ENCODE results near the gene RAVER2.
"Not testable (repeated sequence)": the region's sequence is repeated elsewhere in the genome, so short reads cannot be mapped to it uniquely, and the experiment has no call there.

RAVER2 gene

GRCh38 chr1:64766429-64766828, 21.6 kb downstream of the RAVER2 start:
- no peak overlapping the region for H3K4me2 ChIP-seq (ENCODE audit: low read length)
- H3K9me3 ChIP-seq (ENCODE audit: low read length), result 0 out of 2 replicates have a peak, but pooled peaks cover 4% of the 10 kb centered on the region
- no peaks in the 10 kb centered on the region for H3K79me2 ChIP-seq (ENCODE audit: insufficient read depth, low read length)
- H3K4me1 ChIP-seq (ENCODE audit: insufficient read depth, low read length, severe bottlenecking), result no peaks in the 10 kb centered on the region
- H3K9me2 ChIP-seq (ENCODE audit: low read depth, low read length), result no peaks in the 10 kb centered on the region
- no peaks in the 10 kb centered on the region for H3K27me3 ChIP-seq (ENCODE audit: insufficient read depth, low read length)
- no peaks in the 10 kb centered on the region for H4K20me1 ChIP-seq (ENCODE audit: insufficient read depth, low read length)
- no peak for TF ChIP-seq EZH2 (IDR thresholded peaks at IDR 0.05; ENCODE audit: borderline replicate concordance, low read length)
- TF ChIP-seq, protein P1, sequence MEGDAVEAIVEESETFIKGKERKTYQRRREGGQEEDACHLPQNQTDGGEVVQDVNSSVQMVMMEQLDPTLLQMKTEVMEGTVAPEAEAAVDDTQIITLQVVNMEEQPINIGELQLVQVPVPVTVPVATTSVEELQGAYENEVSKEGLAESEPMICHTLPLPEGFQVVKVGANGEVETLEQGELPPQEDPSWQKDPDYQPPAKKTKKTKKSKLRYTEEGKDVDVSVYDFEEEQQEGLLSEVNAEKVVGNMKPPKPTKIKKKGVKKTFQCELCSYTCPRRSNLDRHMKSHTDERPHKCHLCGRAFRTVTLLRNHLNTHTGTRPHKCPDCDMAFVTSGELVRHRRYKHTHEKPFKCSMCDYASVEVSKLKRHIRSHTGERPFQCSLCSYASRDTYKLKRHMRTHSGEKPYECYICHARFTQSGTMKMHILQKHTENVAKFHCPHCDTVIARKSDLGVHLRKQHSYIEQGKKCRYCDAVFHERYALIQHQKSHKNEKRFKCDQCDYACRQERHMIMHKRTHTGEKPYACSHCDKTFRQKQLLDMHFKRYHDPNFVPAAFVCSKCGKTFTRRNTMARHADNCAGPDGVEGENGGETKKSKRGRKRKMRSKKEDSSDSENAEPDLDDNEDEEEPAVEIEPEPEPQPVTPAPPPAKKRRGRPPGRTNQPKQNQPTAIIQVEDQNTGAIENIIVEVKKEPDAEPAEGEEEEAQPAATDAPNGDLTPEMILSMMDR (IDR thresholded peaks at IDR 0.05; ENCODE audit: low read length), result no peak
- H3F3A ChIP-seq (ENCODE audit: insufficient read depth, low read length), result no peaks in the 10 kb centered on the region
- no peak overlapping the region for H3K9ac ChIP-seq (ENCODE audit: low read length)
- no peak overlapping the region for H2AFZ ChIP-seq (ENCODE audit: low read length)
- H3K4me3 ChIP-seq (ENCODE audit: low read depth, low read length, poor library complexity, severe bottlenecking), result no peak overlapping the region
- no peaks in the 10 kb centered on the region for H3K36me3 ChIP-seq (ENCODE audit: insufficient read depth, low read length)
- no peak overlapping the region for H3K27ac ChIP-seq (ENCODE audit: low read depth, low read length, poor library complexity, severe bottlenecking)

DNA sequence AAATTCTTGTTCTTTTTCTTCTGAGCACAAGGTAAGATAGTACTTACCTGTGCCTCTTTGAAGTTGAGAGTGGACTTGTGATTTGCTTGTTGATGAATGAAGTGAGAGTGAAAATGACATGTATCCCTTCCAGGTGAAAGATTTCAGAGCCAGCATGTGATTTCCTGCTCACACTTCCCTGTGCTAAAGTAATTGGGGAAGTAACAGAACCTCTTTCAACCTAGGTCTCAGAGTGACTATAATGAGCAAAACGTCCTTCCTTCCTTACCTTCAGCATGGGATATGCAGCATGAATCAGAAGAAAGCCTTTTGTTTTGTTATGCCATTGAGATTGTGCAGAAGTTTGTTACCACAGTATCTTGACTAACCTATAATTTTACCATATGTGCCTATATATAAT, 24.6 kb downstream of the RAVER2 start:
- TF ChIP-seq, protein P1 (IDR thresholded peaks at IDR 0.05; ENCODE audit: low read length), result no peak
- TF ChIP-seq EZH2 (IDR thresholded peaks at IDR 0.05; ENCODE audit: borderline replicate concordance, low read length), result no peak
- Histone ChIP-seq H3K9me3 (ENCODE audit: low read length) (0 out of 2 replicates have a peak, but pooled peaks cover 4% of the 10 kb centered on the region), H4K20me1 (ENCODE audit: insufficient read depth, low read length) (no peaks in the 10 kb centered on the region), H3K27ac (ENCODE audit: low read depth, low read length, poor library complexity, severe bottlenecking) (no peak overlapping the region), H2AFZ (ENCODE audit: low read length) (no peak overlapping the region), H3K4me1 (ENCODE audit: insufficient read depth, low read length, severe bottlenecking) (no peaks in the 10 kb centered on the region), H3K9me2 (ENCODE audit: low read depth, low read length) (no peaks in the 10 kb centered on the region), H3K4me3 (ENCODE audit: low read depth, low read length, poor library complexity, severe bottlenecking) (no peak overlapping the region), H3K36me3 (ENCODE audit: insufficient read depth, low read length) (no peaks in the 10 kb centered on the region), H3K9ac (ENCODE audit: low read length) (no peak overlapping the region), H3K79me2 (ENCODE audit: insufficient read depth, low read length) (no peaks in the 10 kb centered on the region), H3K27me3 (ENCODE audit: insufficient read depth, low read length) (no peaks in the 10 kb centered on the region), H3K4me2 (ENCODE audit: low read length) (no peak overlapping the region), H3F3A (ENCODE audit: insufficient read depth, low read length) (no peaks in the 10 kb centered on the region)

DNA sequence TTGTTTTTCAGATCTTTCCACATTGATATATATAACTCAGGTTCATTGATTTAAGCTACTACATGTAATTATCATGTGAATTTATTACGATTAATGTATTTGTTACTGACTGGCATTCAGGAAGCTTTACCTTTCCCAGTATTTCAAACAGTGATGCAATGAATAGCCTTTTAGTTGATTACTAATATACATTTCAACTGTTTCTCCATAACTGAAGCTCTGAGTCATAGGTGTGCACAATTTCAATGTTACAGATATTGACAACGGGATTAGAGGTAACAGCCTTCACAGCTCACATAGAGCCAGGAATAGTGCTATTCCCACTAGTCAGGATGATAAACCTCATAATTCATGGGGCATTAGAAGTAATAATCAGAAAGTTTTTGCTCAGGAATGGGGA, 25.1 kb downstream of the RAVER2 start:
- Histone ChIP-seq H3K4me3 (ENCODE audit: low read depth, low read length, poor library complexity, severe bottlenecking) (no peak overlapping the region), H4K20me1 (ENCODE audit: insufficient read depth, low read length) (no peaks in the 10 kb centered on the region), H3F3A (ENCODE audit: insufficient read depth, low read length) (no peaks in the 10 kb centered on the region), H3K4me2 (ENCODE audit: low read length) (no peak overlapping the region), H3K36me3 (ENCODE audit: insufficient read depth, low read length) (no peaks in the 10 kb centered on the region), H2AFZ (ENCODE audit: low read length) (no peak overlapping the region), H3K27ac (ENCODE audit: low read depth, low read length, poor library complexity, severe bottlenecking) (no peak overlapping the region), H3K9ac (ENCODE audit: low read length) (no peak overlapping the region), H3K27me3 (ENCODE audit: insufficient read depth, low read length) (no peaks in the 10 kb centered on the region), H3K9me3 (ENCODE audit: low read length) (0 out of 2 replicates have a peak, but pooled peaks cover 4% of the 10 kb centered on the region), H3K4me1 (ENCODE audit: insufficient read depth, low read length, severe bottlenecking) (no peaks in the 10 kb centered on the region), H3K9me2 (ENCODE audit: low read depth, low read length) (no peaks in the 10 kb centered on the region), H3K79me2 (ENCODE audit: insufficient read depth, low read length) (no peaks in the 10 kb centered on the region)
- no peak for TF ChIP-seq EZH2 (IDR thresholded peaks at IDR 0.05; ENCODE audit: borderline replicate concordance, low read length)
- TF ChIP-seq, protein P1 (IDR thresholded peaks at IDR 0.05; ENCODE audit: low read length), result no peak

- not testable (repeated sequence) for H3K36me3 ChIP-seq (ENCODE audit: insufficient read depth, low read length); H2AFZ ChIP-seq (ENCODE audit: low read length); H3K9me3 ChIP-seq (ENCODE audit: low read length); H3K27ac ChIP-seq (ENCODE audit: low read depth, low read length, poor library complexity, severe bottlenecking); H3K79me2 ChIP-seq (ENCODE audit: insufficient read depth, low read length); H3K9ac ChIP-seq (ENCODE audit: low read length); H3K4me1 ChIP-seq (ENCODE audit: insufficient read depth, low read length, severe bottlenecking); H3K4me2 ChIP-seq (ENCODE audit: low read length); H3K27me3 ChIP-seq (ENCODE audit: insufficient read depth, low read length); H3K9me2 ChIP-seq (ENCODE audit: low read depth, low read length); H3F3A ChIP-seq (ENCODE audit: insufficient read depth, low read length); H4K20me1 ChIP-seq (ENCODE audit: insufficient read depth, low read length); H3K4me3 ChIP-seq (ENCODE audit: low read depth, low read length, poor library complexity, severe bottlenecking)
These were observed 28.4 kb downstream of the RAVER2 start for GRCh38 chr1:64773306-64773705.

All from OCI-LY1 (cell line).